ENCODE measurements around the gene DCUN1D1. TPM values are rescaled to one million over a fixed set of nuclear protein-coding genes. Genes with fewer than 3 reads are reported as not detected.
A peak's percentile ranks its signal among the peaks of the same experiment; 100 is the strongest.

Gene DCUN1D1
- total RNA-seq, 1 donor from 2014 or later = 29.9 TPM

DNA sequence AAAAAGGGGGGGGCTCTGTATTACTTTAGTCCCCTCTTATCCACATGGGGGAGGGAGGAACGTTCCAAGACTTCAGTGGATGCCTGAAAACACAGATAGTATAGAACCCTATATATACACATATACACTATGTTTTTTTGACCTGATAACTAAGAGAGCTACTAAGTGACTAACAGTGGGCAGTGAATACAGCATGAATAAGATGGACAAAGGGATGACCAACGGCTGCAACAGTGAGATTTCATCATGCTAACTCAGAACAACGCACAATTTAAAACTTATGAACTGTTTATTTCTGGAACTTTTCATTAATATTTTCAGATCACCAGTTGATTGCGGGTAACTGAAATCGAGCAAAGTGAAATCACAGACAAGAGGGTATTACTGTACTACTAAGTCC, 7.3 kb downstream of the DCUN1D1 start:
- DNase-seq (ENCODE audit: low spot score) (no peak), ATAC-seq (no peak)

DNA sequence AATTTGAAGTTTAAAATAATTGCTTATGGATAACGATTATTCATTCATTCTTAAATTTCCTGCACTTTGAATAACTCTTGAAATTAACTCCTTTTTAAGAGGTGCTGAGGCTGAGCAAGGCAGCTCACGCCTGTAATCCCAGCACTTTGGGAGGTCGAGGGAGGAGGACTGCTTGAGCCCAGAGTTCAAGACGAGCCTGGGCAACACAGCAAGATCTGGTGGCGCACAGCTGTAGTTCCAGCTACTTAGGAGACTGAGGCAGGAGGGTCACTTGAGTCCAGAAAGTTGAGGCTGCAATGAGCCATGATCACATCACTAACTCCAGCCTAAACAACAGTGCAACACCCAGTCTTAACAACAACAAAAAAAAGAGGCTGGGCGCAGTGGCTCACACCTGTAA, 8.0 kb downstream of the DCUN1D1 start:
- ATAC-seq (no peak), DNase-seq (ENCODE audit: low spot score) (no peak)

DNA sequence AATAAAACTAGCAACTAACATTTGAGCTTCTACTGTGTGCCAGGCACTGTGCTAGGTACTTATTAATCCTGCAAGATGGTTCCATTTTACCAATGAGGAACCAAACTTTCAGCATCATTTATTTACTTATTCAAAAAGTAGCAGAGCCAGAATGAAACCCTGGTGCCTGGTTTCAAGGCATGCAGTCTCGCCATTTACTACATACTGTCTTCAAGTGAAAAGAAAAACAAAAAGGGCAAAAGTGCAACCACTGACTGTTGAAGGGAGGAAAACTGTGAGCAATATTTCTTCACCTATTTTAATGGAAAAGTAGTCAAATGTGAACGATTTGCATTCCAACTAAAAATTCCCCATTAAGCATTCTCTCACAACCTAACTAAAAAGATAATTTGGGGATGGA, 8.7 kb downstream of the DCUN1D1 start:
- no peak for DNase-seq (ENCODE audit: low spot score)
- ATAC-seq = no peak

DNA sequence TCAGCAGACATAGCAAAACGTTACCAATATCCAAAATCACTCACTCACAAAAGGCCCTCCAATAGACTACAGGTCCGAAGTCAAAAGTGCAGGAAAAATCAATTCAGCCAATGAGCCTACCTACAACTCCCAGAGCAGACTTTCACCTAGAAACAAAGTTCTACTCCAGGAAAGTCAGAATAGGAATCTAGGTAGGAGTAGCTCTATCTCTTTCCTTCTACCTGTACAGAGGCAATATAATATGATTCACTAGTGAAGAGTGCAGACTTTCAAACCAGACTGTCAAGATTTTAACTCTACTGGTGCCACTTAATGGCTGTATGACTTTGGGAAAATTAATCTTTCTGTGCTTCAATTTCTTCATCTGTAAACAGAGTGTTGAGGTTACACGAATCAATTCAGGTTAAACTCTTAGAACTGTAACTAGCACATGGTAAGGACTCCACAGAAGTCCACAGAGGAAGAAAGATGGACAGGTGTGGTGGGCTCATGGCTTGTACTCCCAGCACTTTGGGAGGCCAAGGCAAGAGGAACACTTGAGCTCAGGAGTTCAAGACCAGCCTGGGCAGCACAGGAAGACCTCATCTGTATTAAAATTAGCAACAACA, 9.4 kb downstream of the DCUN1D1 start:
- peak; percentile 95 for ATAC-seq
- peak; percentile 62 for DNase-seq (ENCODE audit: low spot score)

DNA sequence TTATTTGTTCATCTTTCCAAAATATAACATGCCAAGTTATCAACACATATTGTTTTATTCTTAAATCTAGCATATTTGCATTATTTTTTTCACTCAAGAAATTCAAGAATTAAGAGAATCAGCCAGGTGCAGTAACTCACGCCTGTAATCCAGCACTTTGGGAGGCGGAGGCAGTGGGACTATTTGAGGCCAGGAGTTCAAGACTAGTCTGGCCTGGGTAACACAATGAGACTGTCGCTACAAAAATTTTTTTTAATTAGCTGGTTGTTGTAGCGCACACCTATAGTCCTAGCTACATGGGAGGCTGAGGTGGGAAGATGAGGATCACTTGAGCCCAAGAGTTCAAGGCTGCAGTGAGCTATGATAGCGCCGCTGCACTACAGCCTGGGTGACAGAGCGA, 10.5 kb downstream of the DCUN1D1 start:
- DNase-seq (ENCODE audit: low spot score) = no peak
- no peak for ATAC-seq

DNA sequence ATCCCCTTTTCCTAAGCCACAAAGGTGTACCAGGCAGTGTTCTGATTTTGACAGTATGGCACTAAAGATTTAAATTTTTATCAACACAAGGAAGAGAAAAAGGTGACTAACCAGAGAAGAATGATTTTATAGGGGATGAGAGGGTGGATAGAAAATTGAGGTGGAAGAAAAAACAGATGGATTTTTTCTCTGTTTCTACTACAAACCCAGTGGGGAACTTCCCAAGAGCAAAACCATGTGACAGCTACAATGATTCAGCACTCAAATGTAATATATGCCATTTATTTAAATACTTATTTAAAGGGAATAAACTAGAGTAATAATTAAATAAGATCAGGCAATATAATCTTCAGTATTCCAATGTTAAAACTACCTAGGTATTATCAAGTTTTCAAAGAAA, 11.1 kb downstream of the DCUN1D1 start:
- no peak for DNase-seq (ENCODE audit: low spot score)
- ATAC-seq = no peak

DNA sequence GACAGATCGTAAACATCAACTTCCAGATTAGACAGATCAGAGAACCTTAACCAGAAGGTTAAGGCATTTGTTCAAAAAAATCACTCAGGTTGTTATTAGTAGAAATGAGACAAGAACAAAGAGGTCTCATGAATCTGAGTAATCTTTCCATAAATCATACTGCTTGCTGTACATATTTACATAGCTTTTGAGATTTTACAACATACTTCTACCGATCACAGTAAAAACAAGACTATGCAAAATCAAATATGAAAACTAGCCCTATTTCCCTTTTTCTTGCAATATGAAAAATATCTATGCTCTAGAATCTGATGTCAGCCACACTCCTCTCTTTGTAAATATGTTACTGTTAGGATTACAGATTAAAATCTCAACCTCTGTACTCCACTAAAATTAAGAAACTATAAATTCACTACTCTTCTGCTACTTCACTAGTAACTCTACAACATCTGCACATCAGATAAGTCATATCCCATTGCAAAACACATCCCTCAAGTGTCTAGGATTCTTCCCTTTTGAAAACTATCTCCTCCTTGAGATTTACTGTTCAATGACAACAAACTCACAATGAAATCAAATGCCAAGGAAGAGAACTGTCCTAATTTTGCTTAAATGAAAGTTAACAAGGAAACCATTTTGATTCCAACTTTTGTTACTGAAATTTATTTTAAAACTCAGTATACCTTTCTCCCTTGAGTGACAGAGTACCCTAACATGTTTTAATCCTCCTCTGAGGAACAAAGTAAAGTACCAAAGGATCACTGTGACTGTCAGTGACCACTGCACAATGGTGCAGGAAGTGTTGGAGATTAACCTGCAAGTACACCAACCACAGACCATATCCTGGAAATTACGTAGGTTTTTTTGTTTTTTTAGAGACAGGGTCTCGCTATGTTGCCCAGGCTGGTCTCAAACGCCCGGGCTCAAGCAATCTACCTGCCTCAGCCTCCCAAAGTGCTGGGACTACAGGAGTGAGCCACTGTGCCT, 12.8 kb downstream of the DCUN1D1 start:
- ATAC-seq = no peak
- DNase-seq (ENCODE audit: low spot score) = no peak

DNA sequence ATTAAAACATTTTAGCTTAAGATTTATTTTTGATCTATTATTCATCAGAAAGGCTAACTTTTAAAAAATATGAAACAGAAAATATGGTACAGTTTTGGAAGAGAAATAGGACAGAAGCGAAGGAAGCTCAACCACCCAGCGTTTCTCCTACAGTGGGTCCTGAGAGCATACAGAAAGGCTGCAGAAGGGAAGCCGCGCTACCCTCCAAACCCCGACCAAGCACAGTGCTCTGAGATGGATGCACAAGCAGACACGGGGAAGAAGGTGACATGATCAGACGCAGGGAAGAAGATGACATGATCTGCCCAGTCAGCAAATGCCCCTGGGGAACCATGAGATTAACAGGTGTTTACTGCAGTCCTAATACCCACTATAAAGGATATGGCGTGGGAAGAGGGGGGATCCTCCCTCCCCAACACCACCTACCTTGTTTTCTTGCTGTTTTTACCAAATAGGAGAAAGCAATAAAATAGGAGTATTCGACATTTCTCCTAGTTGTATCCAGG, 14.4 kb downstream of the DCUN1D1 start:
- DNase-seq (ENCODE audit: low spot score) = no peak
- ATAC-seq = no peak

DNA sequence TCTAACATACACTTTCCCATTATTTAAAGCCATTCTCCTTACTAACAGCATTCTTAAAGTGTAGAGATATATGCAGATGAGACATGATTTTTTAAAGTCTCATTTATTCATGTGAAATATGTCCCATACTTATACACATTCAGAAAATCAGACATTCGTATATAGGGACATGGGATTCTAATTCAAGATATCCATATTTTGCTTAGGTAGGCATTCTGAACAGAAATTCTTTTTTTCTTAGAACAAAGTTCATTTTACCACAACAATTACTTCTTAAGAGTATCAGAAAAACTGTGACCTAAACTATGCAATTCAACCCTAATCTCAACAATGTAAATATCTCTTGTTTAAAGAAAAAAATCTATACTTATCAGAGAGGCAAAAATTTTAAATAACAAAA, 16.2 kb downstream of the DCUN1D1 start:
- ATAC-seq = no peak
- no peak for DNase-seq (ENCODE audit: low spot score)

DNA sequence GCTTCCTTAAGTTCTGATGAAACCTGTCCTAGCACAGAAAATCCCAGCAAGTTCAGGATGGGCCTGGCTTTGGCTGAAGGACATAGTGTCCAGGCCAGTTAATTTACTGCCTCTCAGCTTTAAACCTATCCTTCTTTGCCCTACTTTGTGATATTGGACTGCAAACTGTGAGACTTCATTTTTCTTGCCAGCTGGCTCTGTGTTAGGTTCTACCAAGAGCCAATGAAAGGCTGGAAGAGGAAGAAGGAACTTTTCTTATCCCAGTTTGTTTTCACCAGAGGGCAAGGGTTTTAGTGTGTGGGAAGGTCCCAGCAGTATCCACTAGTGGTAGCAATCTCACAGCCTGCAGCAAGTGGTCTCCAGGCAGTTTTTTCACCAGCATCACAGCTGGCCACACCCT, 18.2 kb downstream of the DCUN1D1 start:
- DNase-seq (ENCODE audit: low spot score) = peak; percentile 66

DNA sequence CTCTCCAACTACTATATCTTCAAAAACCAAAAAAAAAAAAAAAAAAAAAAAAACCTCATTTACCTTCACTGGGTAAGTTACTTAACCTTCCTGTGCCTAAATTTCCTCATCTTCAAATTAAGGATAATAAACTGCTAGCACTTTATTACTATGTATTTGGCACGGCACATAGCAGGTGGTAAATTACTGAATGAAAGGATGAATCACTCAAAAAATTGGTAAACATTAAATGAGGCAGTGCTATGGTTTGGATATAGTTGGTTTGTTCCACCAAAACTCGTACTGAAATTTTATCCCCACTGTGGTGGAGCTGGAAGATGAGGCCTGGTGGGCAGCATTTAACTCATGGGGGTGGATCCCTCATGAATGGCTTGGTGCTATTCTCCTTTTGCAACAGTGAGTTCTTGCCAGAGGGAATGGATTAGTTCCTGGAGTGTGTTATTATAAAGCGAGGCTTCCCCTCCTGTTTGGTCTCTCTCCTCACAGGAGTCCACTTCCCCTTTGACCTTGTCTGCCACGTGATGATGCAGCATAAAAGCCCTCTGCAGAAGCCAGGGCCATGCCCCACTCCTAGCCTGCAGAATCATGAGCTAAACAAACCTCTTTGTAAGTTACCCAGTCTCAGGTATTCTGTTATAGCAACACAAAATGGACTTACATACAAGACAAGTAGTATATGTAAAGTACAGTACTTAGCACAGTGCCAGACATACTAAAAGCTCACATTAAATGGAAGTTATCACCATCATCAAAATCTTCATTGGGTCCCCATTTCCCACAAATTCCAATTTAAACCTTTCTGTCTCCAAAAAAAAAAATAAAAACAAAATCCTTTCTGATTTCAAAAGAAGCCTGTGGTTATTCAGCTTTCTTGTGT, 20.6 kb downstream of the DCUN1D1 start:
- DNase-seq (ENCODE audit: low spot score) (no peak), ATAC-seq (peak; percentile 68)

More for the DNA sequence above, 18.2 kb downstream of the DCUN1D1 start:
- ATAC-seq = peak; percentile 92

DNA sequence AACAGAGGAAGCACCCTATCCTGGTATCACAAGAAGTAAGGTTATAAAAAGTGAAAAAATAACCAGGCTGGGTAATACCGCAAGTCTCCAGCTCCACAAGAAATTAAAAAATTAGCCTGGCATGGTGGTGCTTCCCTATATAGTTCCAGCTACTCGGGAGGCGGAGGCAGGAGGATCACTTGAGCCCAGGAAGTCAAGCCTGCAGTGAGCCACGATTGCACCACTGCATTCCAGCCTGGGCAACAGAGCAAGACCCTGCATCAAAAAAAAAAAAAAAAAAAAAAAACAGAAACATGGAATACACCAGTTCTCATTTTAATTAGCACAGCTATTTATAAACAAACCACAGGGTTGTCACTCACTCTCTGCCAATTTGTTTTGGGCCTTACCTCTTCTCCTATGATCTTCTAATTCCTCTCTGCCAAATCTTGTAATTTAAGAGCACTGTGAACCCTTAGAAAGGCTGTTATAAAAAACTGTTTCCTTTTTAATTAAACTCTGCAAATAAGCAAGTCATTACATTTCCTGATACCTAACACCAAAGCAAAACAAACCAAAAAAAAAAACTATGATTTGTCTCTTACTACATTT, 22.6 kb downstream of the DCUN1D1 start:
- DNase-seq (ENCODE audit: low spot score) = no peak
- ATAC-seq = no peak

DNA sequence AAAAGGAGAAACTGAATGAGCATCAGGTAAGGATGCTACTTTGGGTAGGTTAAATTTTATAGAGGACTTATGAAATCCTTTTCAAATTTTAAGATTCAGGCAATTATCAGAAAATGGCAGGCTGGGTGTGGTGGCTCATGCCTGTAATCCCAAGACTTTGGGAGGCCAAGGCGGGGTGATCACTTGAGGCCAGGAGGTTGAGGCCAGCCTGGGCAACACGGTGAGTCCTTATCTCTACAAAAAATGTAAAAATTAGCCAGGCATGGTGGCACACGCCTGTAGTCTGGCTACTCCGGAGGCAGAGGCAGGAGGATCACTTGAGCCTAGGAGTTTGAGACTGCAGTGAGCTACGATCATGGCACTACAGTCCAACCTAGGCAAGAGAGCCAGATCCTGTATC, 23.1 kb downstream of the DCUN1D1 start:
- DNase-seq (ENCODE audit: low spot score) = no peak

DNA sequence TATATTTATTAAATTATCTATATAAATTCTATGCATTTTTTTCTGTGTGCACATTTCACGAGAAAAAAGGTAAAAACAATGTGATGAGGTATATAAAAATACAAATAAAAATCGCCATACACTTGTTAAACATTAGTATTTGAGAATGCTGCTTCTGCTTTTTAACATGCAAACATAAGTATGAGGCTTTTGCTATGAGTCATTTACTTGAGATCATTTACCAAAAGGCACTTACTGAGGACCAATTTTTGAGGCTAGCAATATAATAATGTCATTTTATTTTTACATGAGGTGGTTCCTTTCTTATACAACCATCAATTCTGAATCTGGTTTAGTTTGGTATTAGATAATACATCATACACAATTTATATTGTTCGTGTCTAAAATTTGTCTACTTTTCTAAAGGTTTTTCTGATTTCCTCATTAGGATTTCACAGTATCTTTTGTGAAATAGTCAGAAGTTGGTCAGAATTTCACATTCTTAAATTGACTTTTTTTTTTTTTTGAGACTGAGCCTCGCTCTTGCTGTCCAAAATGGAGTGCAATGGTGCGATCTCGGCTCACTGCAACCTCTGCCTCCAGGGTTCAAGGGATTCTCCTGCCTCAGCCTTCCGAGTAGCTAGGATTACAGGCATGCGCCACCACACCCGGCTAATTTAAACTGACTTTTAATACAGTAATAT, 25.6 kb downstream of the DCUN1D1 start:
- ATAC-seq (no peak), DNase-seq (ENCODE audit: low spot score) (no peak)

More for the DNA sequence above, 23.1 kb downstream of the DCUN1D1 start:
- ATAC-seq = no peak

DNA sequence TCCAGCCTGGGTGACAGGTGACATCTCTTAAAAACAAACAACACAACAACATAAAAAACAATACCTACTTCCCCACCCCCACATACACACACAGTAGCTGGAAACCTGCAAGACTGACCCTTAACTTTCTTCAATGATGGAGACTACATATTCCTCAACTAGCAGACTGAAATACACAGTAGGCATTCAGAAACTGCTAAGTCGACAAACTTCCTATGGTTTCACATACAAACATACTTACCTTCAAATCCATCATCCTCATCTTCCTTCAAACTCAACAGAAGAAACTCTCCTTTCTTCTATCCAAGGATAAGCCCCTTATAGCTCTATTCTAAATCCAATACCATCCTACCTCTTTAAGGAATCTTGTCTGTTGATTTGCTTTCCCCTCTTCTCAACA, 30.6 kb downstream of the DCUN1D1 start:
- DNase-seq (ENCODE audit: low spot score) = no peak
- ATAC-seq = no peak

DNA sequence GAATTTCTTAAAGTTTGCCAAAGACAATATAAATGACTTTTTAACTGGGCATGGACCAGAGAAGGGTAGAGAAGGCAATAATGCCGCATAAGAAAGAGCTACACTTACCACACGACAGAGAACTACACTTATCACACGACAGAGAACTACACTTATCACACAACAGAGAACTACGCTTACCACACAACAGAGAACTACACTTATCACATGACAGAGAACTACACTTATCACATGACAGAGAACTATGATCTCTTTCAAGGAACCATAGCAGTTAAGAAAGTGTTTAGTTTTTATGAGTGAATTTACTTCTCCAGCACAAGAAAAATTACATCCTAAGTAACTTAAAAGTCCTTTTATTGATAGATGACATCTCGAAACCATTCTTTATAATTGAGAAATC, 32.0 kb downstream of the DCUN1D1 start:
- DNase-seq (ENCODE audit: low spot score) (no peak), ATAC-seq (peak; percentile 34)

DNA sequence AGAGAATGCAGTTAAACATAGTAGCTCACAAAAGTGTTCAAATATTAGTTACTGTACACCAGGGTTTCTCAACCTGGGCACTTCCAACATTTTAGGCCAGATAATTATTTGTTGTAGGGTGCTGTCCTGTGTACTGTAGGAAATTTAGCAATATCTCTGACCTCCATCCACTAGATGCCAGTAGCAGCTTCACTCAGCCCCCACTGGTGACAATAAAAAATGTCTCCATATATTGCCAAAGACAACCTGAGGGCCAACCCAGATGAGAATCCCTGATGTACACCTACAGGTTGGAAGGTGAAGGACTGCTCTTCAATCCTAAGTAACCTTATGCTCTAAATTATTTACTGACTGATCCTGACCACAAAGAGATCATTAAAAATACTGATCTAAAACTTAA, 32.5 kb downstream of the DCUN1D1 start:
- DNase-seq (ENCODE audit: low spot score) (no peak), ATAC-seq (peak; percentile 94)

DNA sequence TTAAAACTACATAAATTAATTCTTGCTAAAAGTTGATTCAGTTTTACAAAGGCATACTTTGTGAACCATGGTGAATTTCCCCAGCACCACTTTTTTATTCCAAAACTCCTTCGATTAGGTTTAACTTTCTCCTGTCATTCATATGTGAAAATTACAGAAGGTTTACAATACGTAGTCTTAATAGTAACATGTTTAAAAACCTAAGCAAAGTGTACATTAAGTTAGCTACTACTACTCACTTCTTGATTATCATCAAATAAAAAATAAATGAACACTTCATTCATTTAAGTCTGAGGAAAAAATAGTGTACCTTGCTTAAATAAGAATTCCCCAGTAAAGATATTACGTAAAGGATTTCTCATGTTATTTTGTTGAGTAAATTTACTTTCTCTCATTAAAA, 38.6 kb downstream of the DCUN1D1 start:
- ATAC-seq (no peak), DNase-seq (ENCODE audit: low spot score) (no peak)

DNA sequence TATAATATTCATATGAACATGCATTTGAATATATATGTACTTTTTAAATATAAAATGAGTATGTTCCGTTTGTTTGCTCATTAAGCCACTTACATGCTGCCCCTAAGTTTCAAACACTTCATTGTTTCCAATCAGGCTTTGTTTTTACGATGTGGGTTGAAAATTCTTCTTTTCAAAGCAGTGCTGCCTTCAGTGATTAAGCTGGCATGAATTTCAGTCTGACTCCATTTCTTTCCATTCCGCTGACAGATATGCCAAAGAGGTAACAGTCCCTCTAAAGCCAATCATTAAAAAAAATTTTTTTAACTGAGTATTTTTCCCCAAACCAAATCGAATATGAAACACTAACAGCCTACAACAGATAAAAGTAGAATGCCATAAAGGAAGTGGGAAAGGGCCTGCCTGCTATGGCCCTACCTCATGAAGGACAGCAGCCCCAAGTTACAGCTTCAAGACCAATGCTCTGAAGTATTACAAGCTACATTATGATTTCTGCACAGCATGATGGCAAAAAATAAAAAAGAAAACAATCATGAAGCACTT, 40.0 kb downstream of the DCUN1D1 start:
- ATAC-seq (no peak), DNase-seq (ENCODE audit: low spot score) (no peak)
